Neuron (in vitro differentiated cells): ENCODE measurements around the gene YY1.
"Not testable (repeated sequence)": the region's sequence is repeated elsewhere in the genome, so short reads cannot be mapped to it uniquely, and the experiment has no call there.

Experiments
- H2AFZ ChIP-seq: one replicate; pipeline ENCODE4 v1.6.1; 2013; ENCODE audit warnings: low read depth, mild to moderate bottlenecking, inconsistent platforms, low read length, moderate library complexity
- H3K27me3 ChIP-seq: one replicate; pipeline ENCODE4 v1.6.1; 2013; ENCODE audit warnings: low read length; ENCODE audit not compliant: insufficient read depth
- H3K36me3 ChIP-seq: one replicate; pipeline ENCODE4 v1.6.1; 2013; ENCODE audit warnings: low read length; ENCODE audit not compliant: insufficient read depth
- H3K4me1 ChIP-seq: one replicate; pipeline ENCODE4 v1.6.1; 2013; ENCODE audit warnings: low read length; ENCODE audit not compliant: insufficient read depth
- H3K4me3 ChIP-seq: 2 replicates; pipeline ENCODE4 v1.5.1; 2013; ENCODE audit warnings: mild to moderate bottlenecking, low read length, moderate library complexity
- H3K9me3 ChIP-seq: one replicate; pipeline ENCODE4 v1.6.1; 2013; ENCODE audit warnings: low read length

Gene YY1

GRCh38 chr14:100304825-100305323 is 65.9 kb downstream of the YY1 start:
- H3K9me3 ChIP-seq, result no peaks in the 10 kb centered on the region
- H2AFZ ChIP-seq, result no peak overlapping the region
- H3K4me3 ChIP-seq, result peak overlapping the region; percentile 95
- no peaks in the 10 kb centered on the region for H3K27me3 ChIP-seq
- no peaks in the 10 kb centered on the region for H3K36me3 ChIP-seq
- peaks cover 28% of the 10 kb centered on the region for H3K4me1 ChIP-seq

- Histone ChIP-seq H3K27me3 (no peaks in the 10 kb centered on the region), H2AFZ (peak overlapping the region; percentile 93), H3K4me3 (peak overlapping the region; percentile 95), H3K36me3 (no peaks in the 10 kb centered on the region), H3K4me1 (peaks cover 29% of the 10 kb centered on the region), H3K9me3 (no peaks in the 10 kb centered on the region)
Observed at GRCh38 chr14:100305324-100306100, 66.6 kb downstream of the YY1 start.

GRCh38 chr14:100306101-100306997 is 67.4 kb downstream of the YY1 start, which contains the start of gene SLC25A29:
Gene SLC25A29, minus strand, starts transcription at chr14:100306444. Its CDS starts 212 bp downstream, at chr14:100306232.
- peak within 1 kb of the TSS; percentile 95 for H3K4me3 ChIP-seq
- H3K4me1 ChIP-seq, result peaks cover 29% of the 10 kb centered on the region
- no peaks in the 10 kb centered on the region for H3K36me3 ChIP-seq
- H3K27me3 ChIP-seq, result no peaks in the 10 kb centered on the region
- H2AFZ ChIP-seq, result peak within 1 kb of the TSS; percentile 93
- H3K9me3 ChIP-seq, result no peaks in the 10 kb centered on the region

GRCh38 chr14:100306998-100307765 is 68.2 kb downstream of the YY1 start:
- Histone ChIP-seq H3K36me3 (no peaks in the 10 kb centered on the region), H3K4me3 (peak overlapping the region; percentile 95), H3K9me3 (no peaks in the 10 kb centered on the region), H2AFZ (peak overlapping the region; percentile 93), H3K4me1 (peaks cover 29% of the 10 kb centered on the region), H3K27me3 (no peaks in the 10 kb centered on the region)

- H3K4me3 ChIP-seq, result peak overlapping the region; percentile 95
- no peaks in the 10 kb centered on the region for H3K27me3 ChIP-seq
- H3K36me3 ChIP-seq, result no peaks in the 10 kb centered on the region
- no peak overlapping the region for H2AFZ ChIP-seq
- no peaks in the 10 kb centered on the region for H3K9me3 ChIP-seq
- H3K4me1 ChIP-seq, result peaks cover 35% of the 10 kb centered on the region
Observed at GRCh38 chr14:100307766-100308426, 69.0 kb downstream of the YY1 start.

GRCh38 chr14:100308427-100308792 is 69.5 kb downstream of the YY1 start:
- H3K27me3 ChIP-seq, H3K9me3 ChIP-seq, H3K36me3 ChIP-seq, H3K4me3 ChIP-seq, H2AFZ ChIP-seq: not testable (repeated sequence)
- H3K4me1 ChIP-seq, result peaks cover 35% of the 10 kb centered on the region

- H3K36me3 ChIP-seq, result no peaks in the 10 kb centered on the region
- no peak overlapping the region for H2AFZ ChIP-seq
- H3K4me1 ChIP-seq, result peaks cover 34% of the 10 kb centered on the region
- no peaks in the 10 kb centered on the region for H3K27me3 ChIP-seq
- no peak overlapping the region for H3K4me3 ChIP-seq
- H3K9me3 ChIP-seq, result no peaks in the 10 kb centered on the region
Observed at GRCh38 chr14:100309028-100309737, 70.2 kb downstream of the YY1 start.

- not testable (repeated sequence) for H3K4me3 ChIP-seq, H3K9me3 ChIP-seq, H3K36me3 ChIP-seq, H3K27me3 ChIP-seq, H2AFZ ChIP-seq
- H3K4me1 ChIP-seq, result peaks cover 24% of the 10 kb centered on the region
Observed at GRCh38 chr14:100312110-100312876, 73.3 kb downstream of the YY1 start.

GRCh38 chr14:100312877-100313400 is 74.0 kb downstream of the YY1 start:
- H3K9me3 ChIP-seq, result no peaks in the 10 kb centered on the region
- H2AFZ ChIP-seq, result no peak overlapping the region
- H3K4me3 ChIP-seq, result no peak overlapping the region
- H3K4me1 ChIP-seq, result peaks cover 17% of the 10 kb centered on the region
- H3K36me3 ChIP-seq, result no peaks in the 10 kb centered on the region
- no peaks in the 10 kb centered on the region for H3K27me3 ChIP-seq

- Histone ChIP-seq H2AFZ (no peak overlapping the region), H3K9me3 (no peaks in the 10 kb centered on the region), H3K4me3 (no peak overlapping the region), H3K36me3 (no peaks in the 10 kb centered on the region), H3K4me1 (peaks cover 14% of the 10 kb centered on the region), H3K27me3 (no peaks in the 10 kb centered on the region)
Observed at GRCh38 chr14:100313464-100314230, 74.7 kb downstream of the YY1 start.

GRCh38 chr14:100314724-100315123 is 75.8 kb downstream of the YY1 start:
- Histone ChIP-seq H3K4me1 (peaks cover 8% of the 10 kb centered on the region), H3K36me3 (no peaks in the 10 kb centered on the region), H3K27me3 (no peaks in the 10 kb centered on the region), H3K9me3 (no peaks in the 10 kb centered on the region), H2AFZ (no peak overlapping the region), H3K4me3 (no peak overlapping the region)
